DOHH2 (cell line): ENCODE data around the gene SMAD5.

Source experiments
- H3F3A ChIP-seq: fragments of 200-600 bp; sonication (generic), shearing (Covaris generic); 2 replicates; pipeline ENCODE4 v1.6.0; 2016; ENCODE audit warnings: antibody characterized with exemption, mild to moderate bottlenecking; ENCODE audit not compliant: control insufficient read depth, insufficient read depth
- H3K27ac ChIP-seq: fragments of 200-600 bp; sonication (generic); 2 replicates; pipeline ENCODE4 v1.5.1; 2014; ENCODE audit warnings: low read depth, mild to moderate bottlenecking, low read length, moderate library complexity
- H3K27me3 ChIP-seq: fragments of 200-600 bp; sonication (generic); 2 replicates; pipeline ENCODE4 v1.6.1; 2014; ENCODE audit warnings: mild to moderate bottlenecking, low read length, mixed read lengths; ENCODE audit not compliant: control insufficient read depth
- H3K36me3 ChIP-seq: fragments of 200-600 bp; sonication (generic); 2 replicates; pipeline ENCODE4 v1.6.1; 2014; ENCODE audit warnings: mild to moderate bottlenecking, low read length, moderate library complexity, mixed read lengths; ENCODE audit not compliant: control insufficient read depth
- H3K4me1 ChIP-seq: fragments of 200-600 bp; sonication (generic); 2 replicates; pipeline ENCODE4 v1.6.1; 2014; ENCODE audit warnings: mild to moderate bottlenecking, low read length, mixed read lengths; ENCODE audit not compliant: control insufficient read depth
- H3K4me2 ChIP-seq: fragments of 200-600 bp; sonication (generic); 2 replicates; pipeline ENCODE4 v1.6.0; 2014; ENCODE audit warnings: mild to moderate bottlenecking, low read length, moderate library complexity
- H3K4me3 ChIP-seq: fragments of 200-600 bp; sonication (generic); 2 replicates; pipeline ENCODE4 v1.5.1; 2014; ENCODE audit warnings: mild to moderate bottlenecking, low read length, mixed read lengths
- H3K79me2 ChIP-seq: fragments of 200-600 bp; sonication (generic); 2 replicates; pipeline ENCODE4 v1.6.1; 2014; ENCODE audit warnings: mild to moderate bottlenecking, low read length, mixed read lengths; ENCODE audit not compliant: control insufficient read depth
- H3K9me2 ChIP-seq: fragments of 200-600 bp; sonication (generic); replicated peaks from 2 replicates; pipeline ENCODE4 v1.6.1; 2014; ENCODE audit warnings: mild to moderate bottlenecking, low read length, mixed read lengths; ENCODE audit not compliant: control insufficient read depth
- H3K9me3 ChIP-seq: fragments of 200-600 bp; sonication (generic); 2 replicates; pipeline ENCODE4 v1.6.1; 2014; ENCODE audit warnings: antibody characterized with exemption, low read length, mixed read lengths; ENCODE audit not compliant: control insufficient read depth, insufficient read depth
- H4K20me1 ChIP-seq: fragments of 200-600 bp; sonication (generic); 2 replicates; pipeline ENCODE4 v1.6.0; 2014; ENCODE audit warnings: low read depth, mild to moderate bottlenecking, antibody characterized with exemption, low read length, moderate library complexity; ENCODE audit not compliant: control insufficient read depth, insufficient read depth
- EZH2phosphoT487 ChIP-seq: fragments of 200-600 bp; sonication (generic); IDR thresholded peaks from 2 replicates; pipeline ENCODE4 v1.6.1; 2017; ENCODE audit warnings: borderline replicate concordance, mild to moderate bottlenecking, antibody characterized with exemption, low read length, moderate library complexity, mixed read lengths
- TF ChIP-seq, protein P1 (sequence below): fragments of 200-600 bp; sonication (generic); IDR thresholded peaks from one replicate; pipeline ENCODE4 v1.5.1; 2014; ENCODE audit warnings: antibody characterized with exemption, mild to moderate bottlenecking, low read depth, low read length; ENCODE audit not compliant: poor library complexity, severe bottlenecking

Gene SMAD5

DNA sequence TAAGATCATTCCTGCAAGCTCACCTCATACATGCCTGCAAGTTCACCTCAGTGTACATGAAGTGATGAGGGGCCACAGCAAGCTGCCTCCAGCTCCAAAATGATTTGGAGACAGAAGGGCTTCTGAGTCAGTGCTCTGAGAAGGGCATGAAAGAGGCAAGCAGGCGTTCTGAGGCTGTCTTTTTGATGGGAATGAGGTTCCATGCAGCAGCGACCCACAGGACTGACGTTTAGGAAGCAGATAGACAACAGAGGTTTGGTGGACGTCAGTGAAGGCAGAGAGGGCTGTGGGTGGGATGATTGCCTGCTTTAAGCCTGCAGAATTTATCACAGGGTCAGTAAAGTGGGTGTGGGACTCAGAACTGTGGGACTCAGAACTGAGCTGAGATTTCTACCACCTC is 69.2 kb downstream of the SMAD5 start:
- no peak for TF ChIP-seq EZH2phosphoT487
- TF ChIP-seq, protein P1, sequence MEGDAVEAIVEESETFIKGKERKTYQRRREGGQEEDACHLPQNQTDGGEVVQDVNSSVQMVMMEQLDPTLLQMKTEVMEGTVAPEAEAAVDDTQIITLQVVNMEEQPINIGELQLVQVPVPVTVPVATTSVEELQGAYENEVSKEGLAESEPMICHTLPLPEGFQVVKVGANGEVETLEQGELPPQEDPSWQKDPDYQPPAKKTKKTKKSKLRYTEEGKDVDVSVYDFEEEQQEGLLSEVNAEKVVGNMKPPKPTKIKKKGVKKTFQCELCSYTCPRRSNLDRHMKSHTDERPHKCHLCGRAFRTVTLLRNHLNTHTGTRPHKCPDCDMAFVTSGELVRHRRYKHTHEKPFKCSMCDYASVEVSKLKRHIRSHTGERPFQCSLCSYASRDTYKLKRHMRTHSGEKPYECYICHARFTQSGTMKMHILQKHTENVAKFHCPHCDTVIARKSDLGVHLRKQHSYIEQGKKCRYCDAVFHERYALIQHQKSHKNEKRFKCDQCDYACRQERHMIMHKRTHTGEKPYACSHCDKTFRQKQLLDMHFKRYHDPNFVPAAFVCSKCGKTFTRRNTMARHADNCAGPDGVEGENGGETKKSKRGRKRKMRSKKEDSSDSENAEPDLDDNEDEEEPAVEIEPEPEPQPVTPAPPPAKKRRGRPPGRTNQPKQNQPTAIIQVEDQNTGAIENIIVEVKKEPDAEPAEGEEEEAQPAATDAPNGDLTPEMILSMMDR: no peak
- Histone ChIP-seq H3K79me2 (no peaks in the 10 kb centered on the region), H4K20me1 (no peaks in the 10 kb centered on the region), H3K9me2 (no peaks in the 10 kb centered on the region), H3K4me2 (no peak overlapping the region), H3K36me3 (no peaks in the 10 kb centered on the region), H3K9me3 (no peaks in the 10 kb centered on the region), H3F3A (no peaks in the 10 kb centered on the region), H3K27ac (no peak overlapping the region), H3K4me1 (no peaks in the 10 kb centered on the region), H3K27me3 (no peaks in the 10 kb centered on the region), H3K4me3 (no peak overlapping the region)

DNA sequence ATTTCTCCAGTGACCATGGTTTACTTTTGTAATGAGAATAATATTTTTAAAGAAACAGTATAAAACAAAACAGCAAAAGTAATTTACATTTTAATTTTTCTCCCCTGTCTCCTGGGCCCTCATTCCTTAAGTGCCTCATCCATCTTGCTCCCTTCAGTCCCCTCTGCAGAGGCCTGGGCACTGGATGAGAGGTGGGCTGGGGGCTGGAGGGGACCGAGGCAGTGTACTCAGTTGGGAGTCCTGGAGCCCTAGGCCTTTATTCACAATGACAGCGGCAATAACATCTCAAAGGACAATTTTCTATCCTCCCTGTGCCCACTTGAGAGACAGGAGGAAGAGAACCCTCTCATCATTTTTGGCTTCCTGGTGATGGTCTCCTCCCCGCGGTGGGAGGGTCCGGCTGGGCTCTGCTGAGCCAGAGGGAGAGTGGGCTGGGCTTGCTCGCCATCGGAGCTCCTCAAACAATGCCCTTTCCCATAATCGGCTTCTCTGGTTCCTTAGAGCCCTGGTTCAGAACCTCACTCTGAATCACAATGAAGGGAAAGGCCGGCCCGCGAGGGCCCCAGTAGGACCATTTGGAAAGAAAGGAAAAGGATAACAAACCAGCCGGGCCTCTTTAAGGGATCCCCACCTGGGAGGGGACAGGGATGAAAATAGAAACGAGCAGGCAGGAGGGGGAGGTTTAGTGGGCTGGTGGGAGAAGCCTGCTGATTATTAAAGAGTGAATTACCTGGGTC is 70.0 kb downstream of the SMAD5 start:
- Histone ChIP-seq H3K79me2 (no peaks in the 10 kb centered on the region), H3K9me2 (no peaks in the 10 kb centered on the region), H3K9me3 (no peaks in the 10 kb centered on the region), H3K4me3 (no peak overlapping the region), H3K27me3 (no peaks in the 10 kb centered on the region), H3K4me1 (no peaks in the 10 kb centered on the region), H3F3A (no peaks in the 10 kb centered on the region), H3K4me2 (no peak overlapping the region), H3K36me3 (no peaks in the 10 kb centered on the region), H4K20me1 (no peaks in the 10 kb centered on the region), H3K27ac (no peak overlapping the region)
- TF ChIP-seq, protein P1: no peak
- TF ChIP-seq EZH2phosphoT487: no peak

DNA sequence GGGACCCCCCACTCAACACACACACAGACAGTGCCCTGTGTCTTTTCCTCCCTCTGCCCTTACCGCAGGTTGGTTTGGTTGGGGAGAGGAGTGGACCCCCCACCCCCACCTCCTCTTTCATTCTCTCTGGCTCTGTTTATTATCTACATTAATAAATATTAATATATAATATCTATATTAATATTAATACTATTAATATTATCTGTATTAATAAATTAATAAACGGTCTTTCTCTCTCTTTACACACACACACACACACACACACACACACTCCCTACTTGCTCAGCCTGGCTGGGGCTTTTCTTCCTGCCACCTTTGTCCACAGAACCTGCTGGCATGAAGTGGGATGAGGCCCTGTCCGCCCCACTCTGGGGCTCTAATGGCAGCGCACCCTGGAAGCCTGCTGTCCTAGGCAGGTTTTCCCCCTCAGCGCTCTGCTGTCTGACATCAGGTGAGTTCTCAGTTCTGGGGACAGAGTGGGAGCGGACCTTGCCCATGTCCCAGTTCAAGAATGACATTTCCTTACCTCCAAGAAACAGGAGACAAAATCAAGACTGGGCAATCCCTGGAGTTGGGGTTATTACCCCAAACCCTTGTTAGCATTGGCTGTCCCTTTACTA is 70.8 kb downstream of the SMAD5 start:
- no peaks in the 10 kb centered on the region for H3K36me3 ChIP-seq
- H3K9me2 ChIP-seq: no peaks in the 10 kb centered on the region
- TF ChIP-seq, protein P1: no peak
- TF ChIP-seq EZH2phosphoT487: no peak
- H3K4me2 ChIP-seq: no peak overlapping the region
- H4K20me1 ChIP-seq: no peaks in the 10 kb centered on the region
- no peaks in the 10 kb centered on the region for H3F3A ChIP-seq
- H3K9me3 ChIP-seq: no peaks in the 10 kb centered on the region
- H3K27ac ChIP-seq: no peak overlapping the region
- no peaks in the 10 kb centered on the region for H3K79me2 ChIP-seq
- no peak overlapping the region for H3K4me3 ChIP-seq
- no peaks in the 10 kb centered on the region for H3K27me3 ChIP-seq
- H3K4me1 ChIP-seq: no peaks in the 10 kb centered on the region
